HS-5 (cell line): ENCODE measurements around the gene MAPRE2.
"Not testable (repeated sequence)": the region's sequence is repeated elsewhere in the genome, so short reads cannot be mapped to it uniquely, and the experiment has no call there.

Source experiments
- DNase-seq: peaks from one replicate; pipeline ENCODE4 v3.0.0-alpha.2; 2012; ENCODE audit warnings: low read depth

MAPRE2 gene

DNA sequence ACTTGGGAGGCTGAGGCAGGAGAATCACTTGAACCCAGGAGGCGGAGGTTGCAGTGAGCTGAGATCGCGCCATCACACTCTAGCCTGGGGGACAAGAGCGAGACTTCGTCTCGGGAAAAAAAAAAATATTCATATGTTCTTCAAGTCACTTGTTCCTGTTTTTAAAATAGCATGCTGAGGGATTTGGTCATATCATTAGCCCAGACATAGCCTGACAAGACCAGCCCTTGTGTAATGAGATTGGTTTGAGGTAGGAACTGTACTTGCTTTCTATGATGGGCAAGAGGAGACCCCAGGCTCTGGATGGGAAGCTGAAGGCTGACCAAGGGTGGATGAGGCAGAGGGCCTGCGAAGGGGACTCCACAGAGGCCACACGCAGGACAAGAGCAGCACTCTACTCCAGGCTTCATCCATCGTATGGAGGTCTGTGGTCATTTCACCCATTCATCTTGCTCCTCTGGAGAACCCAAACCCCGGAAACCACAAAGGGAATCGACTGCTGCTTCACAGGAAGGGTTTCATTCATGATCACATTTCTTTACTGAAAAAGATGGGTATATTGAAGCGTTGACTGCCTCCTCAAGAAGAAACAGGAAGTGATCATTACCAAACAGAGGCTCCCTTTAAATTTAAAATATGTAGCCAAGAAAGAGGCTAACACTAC is 112.5 kb downstream of the MAPRE2 start:
- DNase-seq = no peak

- DNase-seq = no peak
Measured at GRCh38 chr18:35155398-35156117, 114.3 kb downstream of the MAPRE2 start.

DNA sequence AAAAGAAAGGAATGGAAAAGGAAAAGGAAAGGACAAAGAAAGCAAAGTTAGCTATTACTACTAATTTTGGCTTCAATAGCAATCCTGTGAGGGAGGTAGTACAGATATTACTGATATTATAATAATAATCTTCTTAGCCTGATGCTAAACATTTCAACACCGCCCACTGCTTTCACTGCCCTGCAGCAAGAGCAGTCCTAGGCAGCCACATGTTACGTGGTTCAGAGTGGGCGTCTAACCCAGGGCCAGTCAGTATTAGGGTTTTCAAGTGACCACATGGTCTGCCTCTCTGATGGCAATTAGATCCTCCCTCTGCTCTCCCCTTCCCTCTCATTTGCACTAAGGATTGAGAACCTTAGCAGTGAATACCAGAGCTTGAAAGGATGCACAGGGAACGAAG is 116.0 kb downstream of the MAPRE2 start:
- DNase-seq = no peak

DNA sequence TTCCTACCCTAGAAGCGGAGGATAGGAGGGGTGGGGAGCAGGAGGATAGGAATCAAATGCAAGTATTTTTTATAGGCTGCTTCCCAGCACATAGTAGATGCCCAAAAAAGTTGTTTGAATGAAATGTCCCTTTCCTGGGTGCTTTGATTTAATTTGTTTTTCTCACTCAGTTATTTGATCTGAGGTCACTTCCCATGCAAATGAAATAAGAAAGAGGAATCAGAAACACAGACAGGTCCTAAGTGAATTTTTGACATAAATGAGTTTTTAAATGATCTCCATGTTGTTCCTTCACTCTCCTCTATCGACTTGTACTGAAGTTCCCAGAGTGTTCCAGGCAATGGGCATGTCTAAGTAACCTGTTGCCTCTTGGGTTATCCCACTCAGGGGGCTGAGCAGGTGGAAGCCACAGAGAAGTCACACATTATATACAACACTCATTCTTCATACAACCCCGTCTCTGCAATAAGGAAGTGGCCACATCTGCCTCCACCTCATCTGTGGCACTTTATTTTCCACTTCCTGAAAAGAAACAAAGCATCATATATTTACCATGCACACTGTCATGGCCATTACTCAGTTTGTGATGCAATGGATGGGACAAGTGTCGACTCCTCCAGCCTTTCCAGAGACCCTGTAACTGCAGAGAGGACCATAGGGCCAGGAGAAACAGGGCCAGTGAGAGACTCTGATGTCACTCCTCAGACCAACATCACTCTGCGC is 117.7 kb downstream of the MAPRE2 start:
- no peak for DNase-seq

DNA sequence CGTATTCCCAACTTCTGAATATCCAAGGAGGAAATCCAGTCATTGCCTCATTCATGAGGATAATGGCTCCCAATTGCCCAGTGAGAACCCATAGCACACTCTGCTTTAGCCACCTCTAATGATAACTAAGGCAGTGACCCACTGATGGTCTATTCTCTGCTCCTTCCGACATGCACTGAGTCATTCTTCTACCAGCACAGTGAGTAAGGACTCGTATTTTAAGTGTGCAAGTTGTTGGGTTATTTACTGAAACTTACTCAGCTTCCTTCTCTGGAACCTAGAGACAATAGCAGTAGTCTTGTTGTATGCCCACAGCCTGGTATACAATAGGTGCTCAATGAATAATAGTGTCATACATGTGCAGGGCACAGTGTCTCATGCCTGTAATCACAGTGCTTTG is 118.6 kb downstream of the MAPRE2 start:
- no peak for DNase-seq

DNA sequence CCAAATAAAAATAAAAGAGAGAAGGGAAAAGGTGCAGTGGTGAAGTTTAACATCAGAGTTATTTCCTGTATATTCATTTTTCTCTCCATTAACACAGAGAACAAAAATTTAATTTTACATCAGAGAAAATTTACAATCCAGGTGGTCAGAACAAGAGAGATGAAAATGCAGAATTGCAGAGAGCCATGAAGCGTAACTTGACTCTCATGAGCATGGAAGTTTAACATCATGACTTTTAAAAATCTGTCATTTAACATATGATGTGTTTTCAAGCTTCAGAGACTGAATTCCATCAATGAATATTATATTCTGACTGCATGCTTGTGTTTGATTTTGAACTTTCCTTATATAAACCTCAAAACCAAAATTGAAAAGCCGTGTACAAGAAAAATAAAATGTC is 120.3 kb downstream of the MAPRE2 start:
- DNase-seq = no peak

- no peak for DNase-seq
Measured at GRCh38 chr18:35161934-35162333, 120.7 kb downstream of the MAPRE2 start.

- no peak for DNase-seq
Measured at GRCh38 chr18:35163014-35163539, 121.9 kb downstream of the MAPRE2 start.

DNA sequence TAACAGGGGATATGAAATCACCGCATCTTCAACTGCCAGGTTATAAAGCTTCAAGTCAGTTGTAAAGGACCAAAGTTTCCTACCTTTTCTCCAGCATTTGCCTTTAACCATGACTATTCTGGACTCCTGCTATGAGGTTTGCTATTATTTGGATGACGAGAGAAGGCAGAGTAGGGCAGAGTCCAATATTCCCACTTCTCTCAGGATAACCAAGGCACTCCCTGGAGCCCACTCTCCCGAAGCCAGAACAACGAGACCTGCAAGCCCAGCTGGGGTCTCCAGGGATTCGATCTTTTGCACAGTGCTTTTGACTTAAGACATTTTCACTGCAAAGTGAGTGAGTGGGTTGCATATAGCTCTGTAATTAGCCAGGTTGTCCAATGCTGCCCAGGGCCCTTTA is 122.5 kb downstream of the MAPRE2 start:
- DNase-seq = no peak

DNA sequence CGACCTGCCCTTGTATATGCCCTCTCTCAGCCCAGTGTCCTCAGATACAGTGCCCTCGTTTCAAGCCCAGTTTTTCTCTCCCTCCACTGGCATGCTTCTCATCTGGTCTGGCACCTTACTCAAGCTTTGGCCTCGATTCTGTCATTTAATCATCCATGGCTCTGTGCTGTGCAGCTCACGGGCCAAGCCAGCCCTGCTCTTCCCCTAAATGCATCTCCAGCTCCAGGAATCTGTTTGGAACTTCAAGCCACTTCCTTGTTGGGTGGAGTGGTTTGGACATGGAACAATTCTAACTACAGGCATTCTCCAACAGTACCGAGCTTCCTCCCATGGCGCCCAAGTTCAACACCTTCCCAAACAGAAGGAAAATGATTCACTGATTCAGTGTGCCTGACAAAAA is 122.9 kb downstream of the MAPRE2 start:
- DNase-seq = no peak

- no peak for DNase-seq
Measured at GRCh38 chr18:35167332-35167731, 126.1 kb downstream of the MAPRE2 start.

GRCh38 chr18:35167857-35168256 is 126.6 kb downstream of the MAPRE2 start:
- DNase-seq = no peak

DNA sequence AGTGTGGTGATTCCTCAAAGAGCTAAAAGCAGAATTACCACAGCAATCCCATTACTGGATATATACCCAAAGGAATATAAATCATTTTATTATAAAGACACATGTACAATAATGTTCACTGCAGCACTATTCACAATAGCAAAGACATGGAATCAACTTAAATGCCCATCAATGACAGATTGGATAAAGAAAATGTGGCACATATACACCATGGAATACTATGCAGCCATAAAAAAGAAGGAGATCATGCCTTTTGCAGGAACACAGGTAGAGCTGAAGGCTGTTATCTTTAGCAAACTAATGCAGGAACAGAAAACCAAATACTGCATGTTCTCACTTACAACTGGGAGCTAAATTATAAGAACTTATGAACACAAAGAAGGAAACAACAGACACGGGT is 129.1 kb downstream of the MAPRE2 start:
- not testable (repeated sequence) for DNase-seq

DNA sequence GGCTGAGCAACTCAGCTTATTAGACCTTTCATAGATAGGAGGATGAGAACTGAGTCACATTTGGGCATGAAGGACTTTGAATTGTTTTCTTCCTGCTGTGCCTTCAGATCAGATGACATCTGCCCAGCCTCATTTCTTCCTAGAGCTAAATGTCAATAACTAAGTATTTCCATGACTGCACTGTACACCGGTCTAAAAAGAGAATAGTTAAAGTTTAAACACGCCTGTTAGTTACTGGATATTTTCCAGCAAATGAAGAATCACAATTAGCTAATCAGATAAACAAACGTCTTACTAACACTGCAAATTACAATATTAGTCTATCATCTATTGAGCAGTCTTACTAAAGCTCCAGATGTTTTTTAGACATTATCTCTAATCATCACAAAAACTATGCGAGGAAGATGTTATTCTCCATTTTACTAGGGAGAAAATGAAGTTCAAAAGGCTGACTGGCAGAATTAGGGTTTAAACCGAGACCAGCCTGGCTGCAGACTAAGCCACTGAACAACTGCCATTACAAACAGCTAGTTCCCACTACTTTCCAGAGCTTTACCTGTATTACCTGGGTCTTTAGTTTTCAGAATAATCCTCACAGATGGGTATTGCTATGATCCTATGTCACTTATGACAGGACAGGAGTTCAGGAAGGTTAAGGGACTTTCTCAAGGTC is 130.2 kb downstream of the MAPRE2 start:
- DNase-seq = no peak

GRCh38 chr18:35172009-35172408 is 130.8 kb downstream of the MAPRE2 start:
- DNase-seq = no peak

DNA sequence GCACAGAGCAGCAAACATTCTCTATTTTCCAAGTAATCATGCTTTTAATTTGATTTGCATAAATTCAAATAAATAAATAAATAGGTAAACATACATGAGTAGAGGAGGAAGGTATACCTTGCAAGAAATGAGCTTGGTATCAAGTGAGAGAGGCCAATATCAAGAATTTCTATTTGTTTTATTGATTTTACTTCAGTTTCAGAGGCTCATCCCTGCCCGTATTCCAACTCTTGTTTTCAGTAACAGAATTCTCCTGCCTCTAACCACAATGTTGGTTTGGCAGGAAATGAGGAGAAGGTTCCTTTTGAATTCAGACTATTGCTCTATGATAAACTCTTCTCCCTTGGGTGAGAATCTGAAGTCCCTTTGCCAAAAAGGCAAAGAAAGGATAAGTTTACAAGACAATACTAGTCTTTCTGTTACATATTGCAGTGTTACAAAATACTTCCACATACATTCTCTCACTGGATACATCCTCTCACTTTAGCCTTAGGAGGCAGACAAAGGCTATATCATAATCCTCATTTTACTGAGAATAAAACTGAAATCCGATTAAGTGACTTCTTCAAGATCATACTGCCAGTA is 131.3 kb downstream of the MAPRE2 start:
- no peak for DNase-seq

GRCh38 chr18:35174093-35174731 is 133.0 kb downstream of the MAPRE2 start:
- DNase-seq = no peak

DNA sequence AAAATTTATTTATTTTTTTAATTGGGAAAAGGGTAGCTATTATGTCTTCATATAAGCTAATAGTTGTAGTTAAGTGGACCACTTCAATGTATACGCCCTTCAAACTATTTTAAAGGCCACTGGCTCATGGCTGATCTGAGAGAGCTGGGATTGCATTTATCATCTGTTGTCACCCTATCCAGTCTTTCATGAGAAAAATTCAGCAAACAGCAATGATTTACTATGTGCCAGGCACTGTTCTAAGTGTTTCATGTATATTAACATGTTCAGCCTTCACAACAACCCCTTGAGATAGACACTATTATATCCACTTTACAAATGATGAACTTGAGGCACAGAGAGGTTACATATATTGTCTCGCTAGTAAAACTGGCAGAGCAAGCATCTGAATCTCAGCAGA is 133.5 kb downstream of the MAPRE2 start:
- DNase-seq = no peak

- no peak for DNase-seq
Measured at GRCh38 chr18:35176925-35177324, 135.7 kb downstream of the MAPRE2 start.

DNA sequence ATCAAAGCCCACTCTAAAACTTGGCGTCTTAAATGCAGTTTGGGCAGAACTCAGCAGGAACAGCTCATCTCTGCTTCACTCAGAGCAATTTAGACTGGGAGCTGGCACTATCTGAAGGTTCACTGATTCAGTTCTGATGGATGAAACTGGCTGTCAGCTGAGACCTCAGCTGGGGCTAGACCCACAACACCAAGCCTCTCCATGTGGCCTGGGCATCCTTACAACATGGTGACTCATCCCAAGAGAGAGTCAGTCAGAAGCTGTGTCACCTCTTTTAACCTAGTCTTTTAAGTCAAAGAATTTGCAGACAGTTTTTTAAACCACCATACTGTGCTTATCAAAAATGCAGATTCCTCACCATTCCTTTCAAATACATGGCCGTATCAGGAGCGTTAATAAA is 137.0 kb downstream of the MAPRE2 start:
- peak; percentile 48 for DNase-seq

DNA sequence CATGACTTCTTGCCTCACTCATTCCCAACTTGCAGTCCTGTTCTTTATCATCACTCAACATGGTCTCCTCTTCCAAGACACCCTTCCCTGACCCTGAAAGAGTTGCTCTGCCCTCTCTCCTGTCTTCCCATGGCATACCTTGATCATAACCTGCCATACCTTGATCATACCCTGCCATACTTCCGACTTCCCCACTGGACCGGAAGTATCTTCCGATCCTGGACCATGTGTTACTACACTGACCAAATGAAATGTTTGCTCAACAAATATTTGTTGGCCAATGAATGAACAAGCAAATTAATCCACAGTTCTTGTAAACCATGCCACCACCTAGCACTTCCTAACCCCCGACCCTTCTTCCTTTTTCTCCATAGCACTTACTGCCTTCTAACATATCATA is 138.7 kb downstream of the MAPRE2 start:
- DNase-seq = no peak

- DNase-seq = no peak
Measured at GRCh38 chr18:35180455-35180854, 139.2 kb downstream of the MAPRE2 start.
